Measurements from ENCODE around the gene HDDC3.
A peak's percentile ranks its signal among the peaks of the same experiment; 100 is the strongest.

- TF ChIP-seq CTCF (IDR thresholded peaks at IDR 0.05; ENCODE audit: extremely low read depth in 1 of 2, insufficient read depth in 1 of 2, low read depth in 1 of 2, low read length in 2 of 2) (peak; percentile 93 to 99), POLR2AphosphoS5 (IDR thresholded peaks at IDR 0.05; ENCODE audit: insufficient read depth, low read depth, low read length) (peak; percentile 44), POLR2A (IDR thresholded peaks at IDR 0.05; ENCODE audit: low read depth, low read length) (peak; percentile 13), MAX (IDR thresholded peaks at IDR 0.05; ENCODE audit: insufficient read depth, insufficient read length) (no peak), MYC (IDR thresholded peaks at IDR 0.05; ENCODE audit: low read depth, low read length) (no peak), JUN (IDR thresholded peaks at IDR 0.05; ENCODE audit: borderline replicate concordance, insufficient read depth, insufficient read length, low read depth) (no peak)
Measured at GRCh38 chr15:90956274-90957030, 24.1 kb upstream of the HDDC3 start.
